Panc1 (cell line): ENCODE measurements around the gene RAP1GAP2. TPM values are rescaled to one million over a fixed set of nuclear protein-coding genes. Genes with fewer than 3 reads are reported as not detected.

ENCODE experiments used
- ATAC-seq: fragments of 200-7000 bp; cut with Tn5 transposase; 2 replicates; pipeline ENCODE4 v1.9.1; 2020; ENCODE audit warnings: mild to moderate bottlenecking, moderate library complexity
- BruUV-seq: library from RNA; stranded (reverse); fragments of 400-500 nt; replicated peaks from 2 replicates; lab custom pipeline; 2021; lab: Mats Ljungman, UMichigan
- CTCF ChIA-PET: fragments of 300-600 bp; sonication (Branson Sonifier 250); formaldehyde crosslinking; loops from one replicate; lab custom pipeline; 2022; ENCODE audit warnings: antibody characterized with exemption; lab: Charles Lee
- POLR2A ChIA-PET: fragments of 300-600 bp; sonication (Branson Sonifier 250); formaldehyde crosslinking; loops from one replicate; lab custom pipeline; 2022; ENCODE audit warnings: antibody characterized with exemption; lab: Charles Lee
- DNase-seq: peaks from one replicate; pipeline ENCODE4 v3.0.0-alpha.2; 2010; ENCODE audit warnings: low read depth, low spot score
- H3K27ac ChIP-seq: 2 replicates; pipeline ENCODE4 v1.5.1; 2011; ENCODE audit warnings: mild to moderate bottlenecking, low read length, inconsistent platforms
- H3K27me3 ChIP-seq: fragments of 200-500 bp; sonication (Bioruptor generic); 2 replicates; pipeline ENCODE4 v1.6.0; 2014; ENCODE audit warnings: low read length, inconsistent platforms; ENCODE audit not compliant: control insufficient read depth, insufficient read depth
- H3K36me3 ChIP-seq: fragments of 200-500 bp; sonication (Bioruptor generic); 2 replicates; pipeline ENCODE4 v1.5.1; 2014; ENCODE audit warnings: inconsistent platforms, mild to moderate bottlenecking, low read length, moderate library complexity; ENCODE audit not compliant: control insufficient read depth, insufficient read depth
- H3K4me1 ChIP-seq: 2 replicates; pipeline ENCODE4 v1.5.1; 2011; ENCODE audit warnings: inconsistent platforms, mild to moderate bottlenecking, low read length, moderate library complexity; ENCODE audit not compliant: control insufficient read depth, insufficient read depth
- H3K4me3 ChIP-seq, 2 experiments: 2 replicates each; pipeline ENCODE4 v1.5.1; 2011 to 2012; ENCODE audit warnings: low read depth in 2 of 2, low read length in 2 of 2, mild to moderate bottlenecking in 2 of 2, inconsistent platforms in 1 of 2, moderate library complexity in 1 of 2
- H3K9me3 ChIP-seq: fragments of 200-500 bp; sonication (Bioruptor generic); 2 replicates; pipeline ENCODE4 v1.5.1; 2014; ENCODE audit warnings: low read depth, mild to moderate bottlenecking, inconsistent platforms, low read length, moderate library complexity; ENCODE audit not compliant: control insufficient read depth, insufficient read depth
- POLR2AphosphoS5 ChIP-seq: IDR thresholded peaks from 2 replicates; pipeline ENCODE4 v1.6.1; 2012; ENCODE audit warnings: mild to moderate bottlenecking, low read depth, low read length, moderate library complexity
- SIN3A ChIP-seq: IDR thresholded peaks from 2 replicates; pipeline ENCODE4 v1.6.1; 2012; ENCODE audit warnings: low read depth, mild to moderate bottlenecking, low read length, moderate library complexity, borderline replicate concordance; ENCODE audit not compliant: insufficient read depth
- TCF7L2 ChIP-seq: IDR thresholded peaks from 2 replicates; pipeline ENCODE4 v1.6.1; 2011; ENCODE audit warnings: mild to moderate bottlenecking, low read depth, low read length, inconsistent platforms
- in situ Hi-C: cut with HindIII; loops from 2 replicates; pipeline ENCODE4 v1.10.0; 2016; ENCODE audit warnings: low sequenced_read_pairs, low pct_unique_long_range_greater_than_20kb
- intact Hi-C: fragments of 100-400 bp; cut with micrococcal nuclease; formaldehyde crosslinking; loops from one replicate; pipeline ENCODE4 v1.10.0; 2022; ENCODE audit not compliant: unreplicated experiment
- total RNA-seq: library from RNA; stranded (reverse); gene quantifications from one replicate; pipeline ENCODE4 v1.2.1, GENCODE V29; 2021; ENCODE audit not compliant: unreplicated experiment
- TF ChIP-seq, protein P1 (sequence below): fragments of 450-650 bp; IDR thresholded peaks from 2 replicates; pipeline ENCODE4 v1.5.1; 2017; ENCODE audit warnings: mild to moderate bottlenecking
- TF ChIP-seq, protein P2 (sequence below), 2 experiments: IDR thresholded peaks; 2 replicates each; pipeline ENCODE4 v1.6.1; 2011 to 2012; ENCODE audit warnings: low read depth in 2 of 2, control low read depth in 1 of 2, low read length in 1 of 2, mild to moderate bottlenecking in 1 of 2, moderate library complexity in 1 of 2; ENCODE audit not compliant: insufficient read depth in 1 of 2

The RAP1GAP2 gene
- total RNA-seq, 1 experiment from 2014 or later = 10.0 TPM

DNA sequence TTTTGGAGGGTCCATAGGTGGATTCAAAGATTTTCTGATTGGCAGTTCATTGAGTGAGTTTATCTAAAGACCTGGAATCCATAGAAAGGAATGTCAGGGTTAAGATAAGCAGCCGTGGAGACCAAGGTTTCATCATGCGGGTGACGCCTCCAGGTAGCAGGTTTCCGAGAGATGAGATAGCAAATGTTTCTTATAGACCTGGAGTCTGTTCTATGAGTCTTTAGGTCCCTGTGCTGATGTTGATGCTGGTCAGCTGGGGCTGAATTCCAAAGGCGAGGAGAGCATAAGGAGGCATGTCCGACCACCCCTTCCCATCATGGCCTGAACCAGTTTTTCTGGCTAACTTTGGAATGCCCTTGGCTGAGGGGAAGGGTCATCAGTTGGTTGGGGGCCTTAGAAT is 80.2 kb downstream of the RAP1GAP2 start:
- Histone ChIP-seq H3K4me1 (no peaks in the 10 kb centered on the region), H3K9me3 (no peaks in the 10 kb centered on the region), H3K4me3 (no peak overlapping the region), H3K36me3 (no peaks in the 10 kb centered on the region), H3K27me3 (no peaks in the 10 kb centered on the region), H3K27ac (no peak overlapping the region)
- TF ChIP-seq POLR2AphosphoS5 = no peak
- no peak for TF ChIP-seq SIN3A
- TF ChIP-seq, protein P1, sequence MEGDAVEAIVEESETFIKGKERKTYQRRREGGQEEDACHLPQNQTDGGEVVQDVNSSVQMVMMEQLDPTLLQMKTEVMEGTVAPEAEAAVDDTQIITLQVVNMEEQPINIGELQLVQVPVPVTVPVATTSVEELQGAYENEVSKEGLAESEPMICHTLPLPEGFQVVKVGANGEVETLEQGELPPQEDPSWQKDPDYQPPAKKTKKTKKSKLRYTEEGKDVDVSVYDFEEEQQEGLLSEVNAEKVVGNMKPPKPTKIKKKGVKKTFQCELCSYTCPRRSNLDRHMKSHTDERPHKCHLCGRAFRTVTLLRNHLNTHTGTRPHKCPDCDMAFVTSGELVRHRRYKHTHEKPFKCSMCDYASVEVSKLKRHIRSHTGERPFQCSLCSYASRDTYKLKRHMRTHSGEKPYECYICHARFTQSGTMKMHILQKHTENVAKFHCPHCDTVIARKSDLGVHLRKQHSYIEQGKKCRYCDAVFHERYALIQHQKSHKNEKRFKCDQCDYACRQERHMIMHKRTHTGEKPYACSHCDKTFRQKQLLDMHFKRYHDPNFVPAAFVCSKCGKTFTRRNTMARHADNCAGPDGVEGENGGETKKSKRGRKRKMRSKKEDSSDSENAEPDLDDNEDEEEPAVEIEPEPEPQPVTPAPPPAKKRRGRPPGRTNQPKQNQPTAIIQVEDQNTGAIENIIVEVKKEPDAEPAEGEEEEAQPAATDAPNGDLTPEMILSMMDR = no peak
- no peak for TF ChIP-seq TCF7L2
- TF ChIP-seq, protein P2, sequence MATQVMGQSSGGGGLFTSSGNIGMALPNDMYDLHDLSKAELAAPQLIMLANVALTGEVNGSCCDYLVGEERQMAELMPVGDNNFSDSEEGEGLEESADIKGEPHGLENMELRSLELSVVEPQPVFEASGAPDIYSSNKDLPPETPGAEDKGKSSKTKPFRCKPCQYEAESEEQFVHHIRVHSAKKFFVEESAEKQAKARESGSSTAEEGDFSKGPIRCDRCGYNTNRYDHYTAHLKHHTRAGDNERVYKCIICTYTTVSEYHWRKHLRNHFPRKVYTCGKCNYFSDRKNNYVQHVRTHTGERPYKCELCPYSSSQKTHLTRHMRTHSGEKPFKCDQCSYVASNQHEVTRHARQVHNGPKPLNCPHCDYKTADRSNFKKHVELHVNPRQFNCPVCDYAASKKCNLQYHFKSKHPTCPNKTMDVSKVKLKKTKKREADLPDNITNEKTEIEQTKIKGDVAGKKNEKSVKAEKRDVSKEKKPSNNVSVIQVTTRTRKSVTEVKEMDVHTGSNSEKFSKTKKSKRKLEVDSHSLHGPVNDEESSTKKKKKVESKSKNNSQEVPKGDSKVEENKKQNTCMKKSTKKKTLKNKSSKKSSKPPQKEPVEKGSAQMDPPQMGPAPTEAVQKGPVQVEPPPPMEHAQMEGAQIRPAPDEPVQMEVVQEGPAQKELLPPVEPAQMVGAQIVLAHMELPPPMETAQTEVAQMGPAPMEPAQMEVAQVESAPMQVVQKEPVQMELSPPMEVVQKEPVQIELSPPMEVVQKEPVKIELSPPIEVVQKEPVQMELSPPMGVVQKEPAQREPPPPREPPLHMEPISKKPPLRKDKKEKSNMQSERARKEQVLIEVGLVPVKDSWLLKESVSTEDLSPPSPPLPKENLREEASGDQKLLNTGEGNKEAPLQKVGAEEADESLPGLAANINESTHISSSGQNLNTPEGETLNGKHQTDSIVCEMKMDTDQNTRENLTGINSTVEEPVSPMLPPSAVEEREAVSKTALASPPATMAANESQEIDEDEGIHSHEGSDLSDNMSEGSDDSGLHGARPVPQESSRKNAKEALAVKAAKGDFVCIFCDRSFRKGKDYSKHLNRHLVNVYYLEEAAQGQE (IDR thresholded peaks at IDR 0.05; ENCODE audit: insufficient read depth in 1 of 2, low read depth in 2 of 2, low read length in 1 of 2) = no peak
- ATAC-seq = no peak
- CTCF ChIA-PET = no interaction called here
- in situ Hi-C loops = no loop called here
- POLR2A ChIA-PET = no interaction called here
- intact Hi-C loops = no loop called here
- BruUV-seq = no TSS peak
- no peak for DNase-seq

- intact Hi-C loops = no loop called here
- no peak overlapping the region for H3K27ac ChIP-seq
- no TSS peak for BruUV-seq
- ATAC-seq = no peak
- POLR2A ChIA-PET = no interaction called here
- in situ Hi-C loops = no loop called here
- H3K4me3 ChIP-seq = no peak overlapping the region
- DNase-seq = no peak
- no peaks in the 10 kb centered on the region for H3K27me3 ChIP-seq
- H3K9me3 ChIP-seq = no peaks in the 10 kb centered on the region
- CTCF ChIA-PET = no interaction called here
- H3K36me3 ChIP-seq = no peaks in the 10 kb centered on the region
- no peak for TF ChIP-seq TCF7L2
- TF ChIP-seq SIN3A = no peak
- TF ChIP-seq, protein P2 (IDR thresholded peaks at IDR 0.05; ENCODE audit: insufficient read depth in 1 of 2, low read depth in 2 of 2, low read length in 1 of 2) = no peak
- TF ChIP-seq, protein P1 = no peak
- no peak for TF ChIP-seq POLR2AphosphoS5
- no peaks in the 10 kb centered on the region for H3K4me1 ChIP-seq
Observed at GRCh38 chr17:2878751-2879254, 82.6 kb downstream of the RAP1GAP2 start.
